ENCODE data around the gene CTNNA2. TPM values are rescaled to one million over a fixed set of nuclear protein-coding genes. Genes with fewer than 3 reads are reported as not detected.

CTNNA2 gene
- total RNA-seq, 1 donor from 2014 or later, result 15.0 TPM

GRCh38 chr2:80128080-80128479 lies 615.2 kb downstream of the CTNNA2 start:
- TF ChIP-seq CTCF (conservative IDR thresholded peaks at IDR 0.05), result no peak
- no peaks in the 10 kb centered on the region for H3K27me3 Mint-ChIP-seq
- H3K4me1 Mint-ChIP-seq (ENCODE audit: unreplicated experiment), result no peaks in the 10 kb centered on the region

GRCh38 chr2:80132281-80132680 lies 619.4 kb downstream of the CTNNA2 start:
- Mint-ChIP-seq H3K4me3 (no peak overlapping the region), H3K27me3 (no peaks in the 10 kb centered on the region), H3K27ac (no peak overlapping the region), H3K36me3 (no peaks in the 10 kb centered on the region), H3K9me3 (peaks cover 5% of the 10 kb centered on the region), H3K4me1 (ENCODE audit: unreplicated experiment) (no peaks in the 10 kb centered on the region)
- no peak for DNase-seq (ENCODE audit: extremely low spot score, unreplicated experiment)
- no peak for TF ChIP-seq CTCF (conservative IDR thresholded peaks at IDR 0.05)

More at GRCh38 chr2:80128080-80128479, 615.2 kb downstream of the CTNNA2 start:
- Mint-ChIP-seq H3K4me3 (no peak overlapping the region), H3K36me3 (no peaks in the 10 kb centered on the region), H3K9me3 (no peaks in the 10 kb centered on the region), H3K27ac (no peak overlapping the region)
- no peak for DNase-seq (ENCODE audit: extremely low spot score, unreplicated experiment)

GRCh38 chr2:80135001-80135400 lies 622.1 kb downstream of the CTNNA2 start:
- no peak for DNase-seq (ENCODE audit: extremely low spot score, unreplicated experiment)
- no peaks in the 10 kb centered on the region for H3K27me3 Mint-ChIP-seq
- H3K9me3 Mint-ChIP-seq, result peaks cover 5% of the 10 kb centered on the region
- H3K27ac Mint-ChIP-seq, result no peak overlapping the region
- no peak overlapping the region for H3K4me3 Mint-ChIP-seq
- H3K36me3 Mint-ChIP-seq, result no peaks in the 10 kb centered on the region
- no peak for TF ChIP-seq CTCF (conservative IDR thresholded peaks at IDR 0.05)
- no peaks in the 10 kb centered on the region for H3K4me1 Mint-ChIP-seq (ENCODE audit: unreplicated experiment)

DNA sequence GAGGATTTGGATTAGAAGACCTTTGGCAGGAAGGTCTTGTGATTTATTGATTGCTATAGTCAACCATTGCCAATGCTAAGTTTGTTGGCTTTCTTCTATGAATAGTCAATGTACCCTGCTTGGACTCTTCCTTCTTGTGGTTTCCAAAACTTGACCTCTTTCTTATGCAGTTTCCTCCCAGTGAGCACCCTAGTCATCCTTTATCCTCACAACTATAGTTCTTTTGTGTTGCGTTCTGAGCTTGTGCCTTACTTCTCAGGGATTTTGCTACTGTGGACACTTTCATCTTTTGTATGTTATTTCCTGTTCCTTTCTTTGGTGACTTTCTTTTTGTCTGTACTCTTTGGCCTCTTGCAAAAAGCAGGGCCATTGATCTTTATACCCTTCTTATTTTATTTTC lies 623.5 kb downstream of the CTNNA2 start:
- Mint-ChIP-seq H3K27me3 (no peaks in the 10 kb centered on the region), H3K27ac (no peak overlapping the region), H3K4me3 (no peak overlapping the region), H3K9me3 (peaks cover 5% of the 10 kb centered on the region), H3K4me1 (ENCODE audit: unreplicated experiment) (no peaks in the 10 kb centered on the region), H3K36me3 (no peaks in the 10 kb centered on the region)
- DNase-seq (ENCODE audit: extremely low spot score, unreplicated experiment), result no peak
- TF ChIP-seq CTCF (conservative IDR thresholded peaks at IDR 0.05), result no peak

GRCh38 chr2:80139001-80139400 lies 626.1 kb downstream of the CTNNA2 start:
- H3K36me3 Mint-ChIP-seq, result no peaks in the 10 kb centered on the region
- no peaks in the 10 kb centered on the region for H3K27me3 Mint-ChIP-seq
- H3K27ac Mint-ChIP-seq, result no peak overlapping the region
- H3K9me3 Mint-ChIP-seq, result peaks cover 5% of the 10 kb centered on the region
- no peak for TF ChIP-seq CTCF (conservative IDR thresholded peaks at IDR 0.05)
- DNase-seq (ENCODE audit: extremely low spot score, unreplicated experiment), result no peak
- no peak overlapping the region for H3K4me3 Mint-ChIP-seq
- peaks cover 10% of the 10 kb centered on the region for H3K4me1 Mint-ChIP-seq (ENCODE audit: unreplicated experiment)
